Measurements from ENCODE around the gene OR4C45. TPM values are rescaled to one million over a fixed set of nuclear protein-coding genes. Genes with fewer than 3 reads are reported as not detected.

The OR4C45 gene
- polyA plus RNA-seq, 5 donors, result not detected

Other genes with a start within 250 kb of the OR4C45 start
- not detected for gene OR4C13, start 80.5 kb upstream of the OR4C45 start, polyA plus RNA-seq (ENCODE audit: insufficient read depth in 1 of 5, insufficient read length in 5 of 5, low replicate concordance in 1 of 5)
- gene OR4C12, start 50.3 kb upstream of the OR4C45 start, polyA plus RNA-seq (ENCODE audit: insufficient read depth in 1 of 5, insufficient read length in 5 of 5, low replicate concordance in 1 of 5), result not detected

All from right lung (tissue), 5 donors.